NCI-H748 treated with DMSO at 0.1 percent for 48 hours (cell line): ENCODE data around the gene PDSS2.
"Not testable (repeated sequence)": the region's sequence is repeated elsewhere in the genome, so short reads cannot be mapped to it uniquely, and the experiment has no call there.

Experiments
- DNase-seq: peaks from one replicate; lab custom pipeline; 2025; lab: John Stamatoyannopoulos, UW

PDSS2 gene

GRCh38 chr6:107118540-107118939 lies 340.8 kb downstream of the PDSS2 start:
- not testable (repeated sequence) for DNase-seq

- no peak for DNase-seq
Measured at GRCh38 chr6:107116931-107117330, 342.4 kb downstream of the PDSS2 start.

GRCh38 chr6:107116328-107116892 lies 343.0 kb downstream of the PDSS2 start:
- DNase-seq: peak; percentile 83

- DNase-seq: peak; percentile 54
Measured at GRCh38 chr6:107115695-107116327, 343.6 kb downstream of the PDSS2 start.

GRCh38 chr6:107114926-107115694 lies 344.3 kb downstream of the PDSS2 start, which contains the start of gene BEND3:
TSS of gene BEND3 (minus strand) at chr6:107115515. CDS start at chr6:107099285, 16,230 bp downstream.
- DNase-seq: no peak

- DNase-seq: peak; percentile 74
Measured at GRCh38 chr6:107114213-107114925, 345.0 kb downstream of the PDSS2 start.

GRCh38 chr6:107110200-107110599 lies 349.2 kb downstream of the PDSS2 start:
- no peak for DNase-seq

GRCh38 chr6:107108201-107108890 lies 351.0 kb downstream of the PDSS2 start:
- DNase-seq: no peak

- DNase-seq: no peak
Measured at GRCh38 chr6:107107791-107108190, 351.6 kb downstream of the PDSS2 start.

- no peak for DNase-seq
Measured at GRCh38 chr6:107106165-107106564, 353.2 kb downstream of the PDSS2 start.

- no peak for DNase-seq
Measured at GRCh38 chr6:107105511-107106116, 353.8 kb downstream of the PDSS2 start.

- DNase-seq: no peak
Measured at GRCh38 chr6:107103082-107103481, 356.3 kb downstream of the PDSS2 start.
